ENCODE results near the gene METTL23.
A peak's percentile ranks its signal among the peaks of the same experiment; 100 is the strongest.
"Not testable (repeated sequence)": the region's sequence is repeated elsewhere in the genome, so short reads cannot be mapped to it uniquely, and the experiment has no call there.

METTL23 gene

DNA sequence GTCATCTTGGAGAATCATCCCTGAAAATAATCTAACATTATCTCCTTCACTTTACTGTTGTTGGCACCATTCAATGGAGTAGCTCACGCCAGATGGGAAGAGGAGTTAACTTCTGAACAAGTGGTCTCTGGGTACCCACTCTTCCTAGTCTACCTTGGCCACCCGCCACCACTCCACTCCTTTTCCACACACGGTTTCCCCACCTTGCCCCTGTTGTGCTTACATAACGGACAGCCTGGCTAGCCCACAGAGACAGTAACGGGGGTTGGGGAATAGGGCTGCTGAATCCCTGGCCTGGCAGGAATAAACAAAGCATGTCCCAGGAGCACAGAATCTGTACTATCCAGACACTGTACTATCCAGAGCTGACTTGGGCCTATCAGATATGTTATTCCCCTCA is 12.3 kb upstream of the METTL23 start:
- no peak for DNase-seq

DNA sequence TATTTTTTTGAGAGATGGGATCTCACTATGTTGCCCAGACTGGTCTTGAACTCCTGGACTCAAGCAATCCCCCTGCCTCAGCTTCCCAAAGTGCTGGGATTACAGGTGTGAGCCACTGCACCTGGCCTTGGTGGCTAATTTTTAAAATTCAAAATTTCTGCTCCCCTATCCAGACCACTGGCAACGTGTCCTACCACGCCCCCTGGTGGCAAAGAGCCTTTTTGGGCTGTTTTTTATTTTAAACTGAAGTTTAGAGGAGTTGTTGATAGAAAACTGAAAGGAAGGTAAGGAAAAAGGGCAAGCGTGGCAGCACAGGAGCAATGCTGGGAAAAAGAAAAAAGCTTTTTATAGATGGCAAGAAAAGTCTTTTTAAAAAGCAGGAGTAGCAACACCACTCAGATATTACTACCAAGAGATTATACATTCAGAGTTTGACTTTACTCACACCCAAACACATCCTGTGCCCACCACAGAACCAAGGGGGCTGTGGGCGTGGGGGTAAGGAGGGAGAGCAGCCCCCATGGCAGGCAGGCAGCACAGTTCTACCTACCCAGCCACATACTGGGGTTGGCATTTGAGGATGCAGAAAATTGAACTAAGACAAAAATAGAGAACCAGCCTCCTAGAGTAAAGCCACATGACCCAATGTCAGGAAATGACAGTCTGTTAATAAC is 11.7 kb upstream of the METTL23 start:
- peak; percentile 85 for DNase-seq

DNA sequence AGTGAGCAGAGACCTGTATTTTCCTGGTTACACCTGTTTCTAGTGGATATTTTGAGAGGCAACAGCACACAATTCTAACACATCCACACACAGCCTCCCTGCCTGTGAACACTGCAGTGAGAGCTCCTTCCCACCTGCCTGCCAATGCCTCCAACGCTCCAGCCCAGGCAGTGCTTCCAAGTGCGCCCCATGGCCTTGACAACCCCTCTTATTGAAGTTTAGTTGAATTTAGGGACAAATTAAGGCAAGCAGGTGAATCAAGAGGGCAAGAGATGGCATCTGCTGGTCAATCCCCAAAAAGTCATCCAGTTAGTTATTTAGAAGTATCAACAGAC is 11.2 kb upstream of the METTL23 start:
- DNase-seq = no peak

DNA sequence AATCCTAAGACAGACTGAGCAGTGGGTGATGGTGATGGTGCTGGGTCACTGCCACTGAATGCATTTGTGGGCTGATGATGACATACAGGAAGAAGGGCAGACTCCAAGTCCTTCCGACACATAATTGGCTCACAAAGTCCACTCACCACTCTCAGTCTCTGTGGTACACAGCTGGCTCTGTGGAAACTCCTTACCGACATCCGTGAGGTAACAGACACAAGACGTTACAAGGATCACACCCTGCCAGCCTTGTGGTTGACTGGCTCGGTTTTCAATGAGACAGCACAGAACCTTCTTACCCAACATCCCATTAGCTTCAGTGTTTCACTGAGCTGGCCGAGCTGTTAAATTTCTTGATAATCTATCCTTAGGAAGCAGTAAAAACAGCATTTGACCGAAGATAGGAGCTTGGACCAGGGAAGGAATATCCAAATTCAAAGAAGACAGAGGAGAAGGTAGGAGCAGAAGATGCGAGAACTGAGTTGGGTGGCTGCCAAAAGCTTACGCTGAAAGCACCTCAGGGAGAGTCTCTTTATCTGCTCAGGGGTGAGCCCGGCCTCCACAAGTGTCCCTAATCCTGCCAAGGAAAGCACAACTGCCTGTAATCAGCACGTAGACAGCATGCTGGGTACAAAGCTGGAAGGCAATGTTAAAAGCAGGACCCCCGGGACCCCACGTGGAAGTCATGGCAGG is 10.3 kb upstream of the METTL23 start:
- DNase-seq = peak; percentile 93

DNA sequence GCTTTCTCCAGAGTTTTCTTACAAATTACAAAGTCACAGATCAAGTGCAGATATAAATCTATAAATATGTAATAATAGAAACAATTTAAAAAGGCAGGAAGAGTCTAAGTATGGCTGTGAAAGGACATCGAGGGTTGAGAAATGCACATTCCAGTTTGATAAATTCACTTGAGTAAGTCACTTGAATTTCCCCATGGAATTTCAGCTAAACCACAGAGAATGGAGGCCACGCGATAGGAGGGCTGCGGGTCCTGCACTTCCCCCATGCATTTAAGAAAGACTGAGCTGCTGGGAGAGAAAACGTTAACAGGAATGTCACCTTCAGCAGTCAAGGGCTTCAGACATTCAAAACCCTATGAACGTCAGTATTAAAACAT is 9.8 kb upstream of the METTL23 start:
- no peak for DNase-seq

DNA sequence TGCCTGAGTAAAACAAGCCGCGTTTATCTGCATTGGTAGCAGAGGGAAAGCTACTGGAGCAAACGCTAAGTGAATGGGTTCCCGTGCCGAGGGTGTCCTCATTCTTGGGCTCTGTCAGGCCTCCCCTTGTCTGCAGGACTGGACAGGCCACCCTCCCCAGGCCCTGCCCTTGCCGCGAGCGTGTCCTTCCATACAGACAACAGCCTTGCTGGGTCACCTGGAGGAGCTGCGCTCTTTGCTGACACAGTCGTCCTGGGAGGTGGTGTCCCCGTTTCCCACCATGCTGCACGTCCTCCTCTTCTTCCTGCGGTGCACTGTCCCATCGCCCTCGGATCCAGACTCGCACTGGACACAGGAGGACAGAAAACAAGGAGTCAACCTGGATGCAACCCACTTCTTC is 8.1 kb upstream of the METTL23 start:
- DNase-seq = no peak

DNA sequence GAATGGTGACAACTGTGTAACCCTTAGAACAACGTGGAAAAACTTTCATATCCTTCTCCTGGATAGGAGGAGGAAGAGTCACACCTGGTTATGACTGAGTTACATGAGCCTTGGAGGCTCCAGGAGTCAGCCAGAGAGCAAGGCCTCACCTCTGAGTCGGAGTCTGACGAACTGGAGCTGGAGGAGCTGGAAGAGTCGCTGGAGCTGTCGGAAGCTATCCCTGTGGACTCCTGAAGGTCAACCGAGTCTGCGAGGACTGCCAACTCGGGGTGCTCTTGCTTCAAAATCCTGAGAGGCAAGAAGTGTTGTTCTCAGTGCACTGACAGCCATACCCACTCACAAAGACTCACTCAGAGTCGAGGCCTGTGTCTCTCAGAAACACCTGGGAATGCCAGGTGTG is 6.4 kb upstream of the METTL23 start:
- DNase-seq = no peak

DNA sequence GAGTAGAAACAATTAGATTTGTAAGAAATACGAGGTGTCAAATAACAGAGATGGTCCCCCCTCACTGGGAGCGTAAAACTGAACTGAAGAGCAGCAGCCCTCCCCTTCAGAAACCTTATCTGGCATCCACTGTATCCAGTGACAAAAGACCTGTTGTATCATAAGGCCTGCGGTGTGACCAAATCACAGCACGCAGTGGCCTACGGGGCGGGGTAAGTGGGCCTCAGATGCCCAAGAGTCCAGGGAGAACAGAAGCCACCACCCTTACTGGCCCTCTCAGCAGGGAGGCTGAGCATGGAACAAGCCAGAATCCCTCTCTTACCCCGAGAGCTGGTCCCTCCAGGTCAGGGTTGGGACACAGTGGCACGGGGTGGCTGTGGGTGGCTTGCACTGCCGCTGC is 5.7 kb upstream of the METTL23 start:
- DNase-seq = no peak

DNA sequence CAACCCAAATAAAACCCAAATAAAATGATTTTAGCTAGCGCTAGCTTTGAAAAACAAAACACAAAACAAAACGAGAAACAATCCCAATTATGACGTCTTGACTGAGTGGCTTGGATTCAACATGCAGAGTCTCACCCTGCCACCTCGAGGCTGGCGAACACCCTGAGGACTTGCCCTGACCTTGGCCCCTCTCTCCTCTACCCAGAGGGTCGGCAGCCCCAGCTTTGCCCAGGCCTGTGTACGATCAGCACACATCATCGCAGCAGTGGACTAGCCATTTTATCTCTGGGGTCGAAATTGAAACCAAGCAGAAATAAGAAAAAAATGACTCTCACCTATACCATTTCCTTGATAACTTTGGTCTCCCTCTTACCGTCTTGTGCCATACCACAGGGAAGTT is 5.2 kb upstream of the METTL23 start:
- no peak for DNase-seq

DNA sequence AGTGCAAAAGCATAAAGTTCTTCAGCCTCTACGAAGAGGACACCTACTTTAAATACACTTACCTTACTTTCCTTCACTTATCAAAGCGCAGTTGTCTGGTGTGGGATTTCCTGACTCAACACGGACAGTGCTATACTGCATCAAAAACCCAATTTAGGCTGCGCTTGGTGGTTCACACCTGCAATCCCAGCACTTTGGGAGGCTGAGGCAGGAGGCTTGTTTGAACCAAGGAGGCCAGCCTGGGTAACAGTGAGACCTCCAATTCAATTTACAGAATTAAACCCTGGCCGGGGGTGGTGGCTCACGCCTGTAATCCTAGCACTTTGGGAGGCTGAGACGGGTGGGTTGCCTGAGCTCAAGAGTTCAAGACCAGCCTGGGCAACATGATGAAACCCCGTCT is 4.4 kb upstream of the METTL23 start:
- DNase-seq = no peak

DNA sequence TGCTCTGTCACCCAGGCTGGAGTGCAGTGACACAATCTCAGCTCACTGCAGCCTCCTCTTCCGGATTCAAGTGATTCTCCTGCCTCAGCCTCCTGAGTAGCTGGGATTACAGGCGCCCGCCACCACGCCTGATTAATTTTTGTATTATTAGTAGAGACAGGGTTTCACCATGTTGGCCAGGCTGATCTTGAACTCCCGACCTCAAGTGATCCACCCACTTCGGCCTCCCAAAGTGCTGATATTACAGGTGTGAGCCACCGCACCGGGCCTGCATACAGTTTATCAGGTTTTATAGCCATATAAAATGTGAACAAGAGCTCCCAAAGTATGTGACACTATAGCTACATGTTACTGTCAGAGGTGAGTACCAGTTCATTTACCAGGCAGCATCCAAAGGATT is 3.7 kb upstream of the METTL23 start:
- not testable (repeated sequence) for DNase-seq

DNA sequence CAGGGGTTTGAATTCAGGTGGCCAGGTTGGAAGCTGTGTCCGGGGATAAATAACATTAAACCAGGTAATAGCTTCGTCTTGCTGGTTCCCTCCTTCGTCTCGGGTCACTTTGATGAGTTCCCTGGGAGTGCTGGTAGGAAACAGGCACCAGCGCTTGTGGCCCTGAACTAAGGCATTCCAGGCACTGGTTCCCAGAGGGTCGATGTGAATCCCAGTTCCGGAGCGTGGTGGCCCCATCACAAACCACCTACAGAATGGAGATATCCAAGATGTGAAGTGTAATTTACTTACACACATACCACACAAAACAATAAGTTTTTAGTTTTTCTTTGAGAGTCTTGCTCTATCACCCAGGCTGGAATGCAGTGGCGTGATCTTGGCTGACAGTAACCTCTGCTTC is 2.8 kb upstream of the METTL23 start:
- no peak for DNase-seq

DNA sequence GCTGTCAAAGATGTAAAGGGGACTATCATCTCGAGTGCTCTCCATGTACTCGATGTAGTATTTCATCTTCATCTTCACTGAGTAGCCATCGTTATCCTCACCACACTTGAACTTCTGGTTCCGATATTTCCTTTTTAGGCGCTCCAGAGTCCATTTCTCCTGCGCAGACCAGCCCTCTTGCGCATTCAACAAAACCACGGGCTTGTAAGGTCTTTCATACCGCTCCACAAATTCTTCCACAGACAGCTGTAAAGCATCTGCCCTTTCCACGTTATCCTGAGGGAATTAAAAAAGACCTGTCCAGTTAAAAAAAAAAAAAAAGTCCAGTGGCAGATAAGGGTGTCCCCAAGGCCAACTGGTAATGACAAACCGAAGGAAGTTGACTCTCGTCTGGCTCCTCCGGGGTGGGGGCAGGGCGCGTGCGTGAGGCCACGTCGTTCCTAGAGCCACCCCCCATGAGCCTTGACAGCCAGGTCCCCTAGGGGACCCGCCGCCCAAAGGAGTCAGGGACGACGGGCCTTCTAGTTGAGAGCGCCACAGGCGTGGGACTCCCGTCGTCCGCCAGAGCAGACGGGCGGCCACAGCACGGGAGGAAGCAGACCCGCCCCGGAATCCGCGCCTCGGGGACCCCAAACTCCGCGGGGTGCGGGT is 934 bp upstream of the METTL23 start:
- DNase-seq = peak; percentile 84

DNA sequence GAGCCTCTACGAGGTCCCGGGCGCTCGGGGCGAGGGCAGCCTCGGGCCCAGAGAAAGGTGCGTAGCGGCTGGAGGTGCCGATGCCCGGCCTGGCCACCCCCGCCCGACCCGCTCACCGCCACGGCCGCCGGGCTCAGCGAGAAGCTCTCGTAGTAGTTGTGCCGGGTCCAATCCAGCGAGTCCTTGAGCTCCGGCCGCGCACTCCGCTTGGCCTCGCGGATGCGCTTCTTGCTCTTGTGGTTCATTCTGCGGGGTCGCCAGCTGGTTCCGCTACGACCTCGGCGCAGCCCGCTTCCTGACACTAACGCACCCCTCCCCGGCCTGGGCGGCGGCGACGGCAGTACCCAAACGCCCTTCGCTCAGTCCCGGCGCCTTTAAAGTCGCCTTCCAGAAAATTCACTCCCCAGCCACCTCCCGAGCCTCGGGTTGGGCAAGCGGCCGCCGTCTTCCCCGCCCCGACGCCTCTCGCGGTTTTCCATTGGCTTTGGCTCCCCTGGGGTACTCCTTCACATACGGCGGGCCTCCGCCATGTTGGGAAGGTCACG is 336 bp upstream of the METTL23 start, which contains the start of gene JMJD6:
Gene JMJD6 (minus strand): TSS at position 376 of the 545 bp plus-strand sequence. CDS start 131 bp downstream, at position 245.
- DNase-seq = peak; percentile 97

DNA sequence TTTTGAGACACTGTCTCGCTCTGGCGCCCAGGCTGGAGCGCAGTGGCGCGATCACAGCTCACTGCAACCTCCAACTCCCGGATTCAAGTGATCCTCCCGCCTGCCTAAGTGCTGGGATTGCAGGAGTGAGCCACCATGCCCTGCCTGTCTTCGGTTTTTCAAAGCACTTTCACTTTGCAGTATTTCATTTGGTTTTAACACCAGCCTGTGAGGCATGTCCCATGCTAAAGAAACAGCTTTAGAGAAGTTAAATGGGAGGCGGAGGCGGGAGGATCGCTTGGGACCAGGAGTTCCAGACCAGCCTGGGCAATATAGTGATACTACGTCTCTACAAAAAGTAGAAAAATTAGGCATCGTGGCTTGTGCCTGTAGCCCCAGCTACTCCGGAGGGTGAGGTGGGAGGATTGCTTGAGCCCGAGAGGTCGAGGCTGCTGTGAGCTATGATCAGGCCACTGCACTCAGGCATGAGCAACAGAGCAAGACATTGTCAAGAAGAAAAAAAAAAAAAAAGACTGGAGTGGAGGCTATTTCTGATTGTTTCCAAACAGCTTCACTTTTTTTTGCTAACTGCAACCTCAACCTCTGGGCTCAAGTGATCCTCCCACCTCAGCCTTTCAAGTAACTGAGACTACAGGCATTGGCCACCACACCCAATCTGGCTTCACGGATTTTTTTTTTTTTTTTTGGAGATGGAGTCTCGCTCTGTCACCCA is 1.3 kb downstream of the METTL23 start:
- peak; percentile 41 for DNase-seq

DNA sequence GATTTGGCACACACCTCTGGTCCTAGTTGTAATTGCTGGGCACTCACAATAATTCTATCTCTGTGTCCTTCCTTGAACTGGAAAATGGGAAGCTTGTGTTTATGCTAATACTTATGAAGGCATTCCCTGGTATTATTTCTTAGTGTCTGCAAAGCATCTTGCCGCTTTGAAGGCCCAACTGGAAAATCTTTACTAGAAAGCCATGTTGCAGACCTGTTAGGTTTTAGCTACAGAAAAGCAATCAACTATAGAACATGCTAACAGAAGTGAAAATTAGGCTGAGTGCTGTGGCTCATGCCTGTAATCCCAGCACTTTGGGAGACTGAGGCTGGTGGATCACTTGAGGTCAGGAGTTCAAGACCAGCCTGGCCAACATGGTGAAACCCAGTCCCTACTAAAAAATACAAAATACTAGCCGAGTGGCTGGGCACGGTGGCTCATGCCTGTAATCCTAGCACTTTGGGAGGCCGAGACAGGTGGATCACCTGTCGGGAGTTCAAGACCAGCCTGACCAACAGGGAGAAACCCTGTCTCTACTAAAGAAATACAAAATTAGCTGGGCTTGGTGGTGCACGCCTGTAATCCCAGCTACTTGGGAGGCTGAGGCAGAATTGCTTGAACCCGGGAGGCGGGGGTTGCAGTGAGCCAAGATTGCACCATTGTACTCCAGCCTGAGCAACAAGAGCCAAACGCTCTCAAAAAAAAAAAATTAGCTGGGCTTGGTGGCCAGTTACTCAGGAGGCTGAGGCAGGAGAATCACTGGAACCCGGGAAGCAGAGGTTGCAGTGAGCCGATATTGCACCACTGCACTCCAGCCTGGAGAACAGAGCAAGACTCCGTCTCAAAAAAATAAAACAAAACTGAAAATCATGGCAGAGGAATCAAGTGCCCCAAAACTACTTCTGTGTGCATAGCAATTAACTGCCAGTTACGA is 5.4 kb downstream of the METTL23 start:
- not testable (repeated sequence) for DNase-seq

DNA sequence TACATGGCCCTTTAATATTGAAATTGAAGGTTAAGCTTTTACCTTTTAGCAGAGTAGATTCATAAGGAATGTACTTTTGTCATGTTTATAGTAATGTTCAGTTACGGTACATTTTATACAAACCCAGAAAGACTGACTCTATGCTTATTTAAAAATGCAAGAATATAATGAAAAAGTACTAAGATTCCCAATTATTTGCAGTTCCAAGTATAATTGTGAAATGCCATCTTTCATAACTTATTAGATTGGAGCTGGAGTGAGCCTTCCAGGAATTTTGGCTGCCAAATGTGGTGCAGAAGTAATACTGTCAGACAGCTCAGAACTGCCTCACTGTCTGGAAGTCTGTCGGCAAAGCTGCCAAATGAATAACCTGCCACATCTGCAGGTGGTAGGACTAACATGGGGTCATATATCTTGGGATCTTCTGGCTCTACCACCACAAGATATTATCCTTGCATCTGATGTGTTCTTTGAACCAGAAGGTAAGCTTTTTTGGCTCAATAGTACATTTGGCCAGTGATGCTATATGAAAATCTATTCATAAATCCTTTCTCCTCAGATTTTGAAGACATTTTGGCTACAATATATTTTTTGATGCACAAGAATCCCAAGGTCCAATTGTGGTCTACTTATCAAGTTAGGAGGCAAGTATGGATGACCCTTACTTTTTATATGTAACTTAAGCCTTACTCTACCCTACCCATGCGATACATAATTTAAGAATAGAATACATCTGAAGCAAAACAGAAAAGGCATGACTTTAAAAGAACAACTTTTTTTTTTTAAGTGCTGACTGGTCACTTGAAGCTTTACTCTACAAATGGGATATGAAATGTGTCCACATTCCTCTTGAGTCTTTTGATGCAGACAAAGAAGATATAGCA is 6.3 kb downstream of the METTL23 start:
- peak; percentile 26 for DNase-seq

DNA sequence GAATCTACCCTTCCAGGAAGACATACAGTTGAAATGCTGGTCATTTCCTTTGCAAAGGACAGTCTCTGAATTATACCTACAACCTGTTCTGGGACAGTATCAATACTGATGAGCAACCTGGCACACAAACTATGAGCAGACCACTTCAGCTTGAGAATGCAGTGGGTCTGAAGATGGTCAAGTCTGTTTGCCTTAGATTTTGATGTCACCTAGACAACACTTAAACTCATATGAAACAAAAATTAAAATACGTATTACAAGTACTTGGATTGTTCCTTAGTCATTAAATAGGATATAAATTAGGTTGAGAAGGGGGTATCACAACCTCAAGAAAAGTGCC is 6.9 kb downstream of the METTL23 start:
- no peak for DNase-seq

DNA sequence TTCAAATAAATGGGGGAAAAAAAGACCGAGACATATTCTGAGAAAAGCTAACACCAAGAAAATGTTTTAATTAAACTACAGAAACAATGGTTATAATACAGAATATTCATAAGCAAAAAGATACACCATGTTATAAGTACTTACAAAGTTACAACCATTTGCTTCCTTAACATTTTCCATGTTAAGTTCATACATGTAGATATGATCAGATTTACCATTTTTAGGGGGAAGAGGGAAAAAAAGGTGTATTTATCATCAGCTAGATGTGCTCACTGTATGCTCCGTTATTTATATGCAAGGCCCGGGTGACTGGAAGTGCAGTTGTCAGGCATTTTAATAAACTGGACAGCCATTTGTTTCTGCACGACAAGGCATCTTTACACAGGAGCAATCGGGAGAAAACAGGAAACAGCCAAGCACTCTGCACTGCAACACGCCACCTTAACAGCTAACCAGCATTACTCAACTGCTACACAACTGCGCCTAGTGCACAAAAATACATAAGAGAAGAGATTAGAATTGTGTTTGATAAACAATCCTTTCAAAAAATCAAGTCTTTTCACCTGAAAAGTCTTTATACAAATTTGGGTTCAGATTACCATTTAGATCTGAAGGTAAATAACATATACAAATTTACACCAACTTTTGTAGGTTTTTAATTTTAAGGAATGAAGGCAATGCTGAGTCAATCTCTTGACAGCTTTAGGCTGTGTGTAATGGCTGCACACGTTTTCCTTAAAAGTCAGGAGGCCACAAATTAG is 7.6 kb downstream of the METTL23 start:
- peak; percentile 63 for DNase-seq

DNA sequence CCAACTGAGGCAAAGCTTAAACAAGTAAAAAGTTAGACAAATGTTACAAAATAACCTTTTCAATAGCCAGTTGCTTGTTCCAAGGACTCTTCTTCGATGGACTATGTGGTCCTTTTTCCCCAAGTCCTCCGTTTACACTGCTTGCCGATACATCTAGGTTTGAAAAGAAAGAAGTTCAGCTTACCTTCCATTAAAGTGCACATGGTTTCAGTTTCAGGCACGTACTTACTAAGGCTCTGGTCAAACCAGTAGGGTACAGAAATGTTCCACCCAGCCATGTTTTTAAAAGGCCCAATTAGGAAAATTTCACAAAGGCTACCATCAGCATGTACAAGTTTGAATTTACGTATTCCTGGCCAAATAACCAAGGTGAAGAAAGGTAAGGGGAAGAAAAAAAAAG is 8.4 kb downstream of the METTL23 start:
- peak; percentile 69 for DNase-seq
